Renal cortex interstitium (tissue), 15 donors: ENCODE data around the gene DDX3X. TPM values are rescaled to one million over a fixed set of nuclear protein-coding genes. Genes with fewer than 3 reads are reported as not detected.
"Not testable (repeated sequence)": the region's sequence is repeated elsewhere in the genome, so short reads cannot be mapped to it uniquely, and the experiment has no call there.

Experiments used
- DNase-seq, 11 donors: peaks; one replicate each; pipeline ENCODE4 v3.0.0-alpha.2; 2013; ENCODE audit warnings: low read depth in 9 of 11, low spot score in 4 of 11; ENCODE audit errors: extremely low read depth in 1 of 11
- long read RNA-seq, 16 experiments: transcript quantifications; one replicate each; lab custom pipeline, GENCODE V29; 2026
- polyA plus RNA-seq, 3 donors: library from polyadenylated mRNA; unstranded; fragments of 120-200 nt; gene quantifications; one replicate each; pipeline ENCODE4 v1.2.1, GENCODE V29; 2013; ENCODE audit not compliant: insufficient read length in 3 of 3

The DDX3X gene
- polyA plus RNA-seq = 100 to 1,000 TPM; 196 to 329 (median 240) TPM
- long read RNA-seq, donor 1, full-length matches to known transcripts = 17 of 23 reads
- long read RNA-seq, donor 1, partial matches to known transcripts = 6 of 23 reads
- long read RNA-seq, donor 1, other reads (novel, unspliced or antisense) = 0 of 23 reads
- long read RNA-seq, donor 2, full-length matches to known transcripts = 11 of 17 reads
- long read RNA-seq, donor 2, partial matches to known transcripts = 6 of 17 reads
- long read RNA-seq, donor 2, other reads (novel, unspliced or antisense) = 0 of 17 reads
- long read RNA-seq, donor 3, full-length matches to known transcripts = 17 of 23 reads
- long read RNA-seq, donor 3, partial matches to known transcripts = 6 of 23 reads
- long read RNA-seq, donor 3, other reads (novel, unspliced or antisense) = 0 of 23 reads
- long read RNA-seq, donor 4, full-length matches to known transcripts = 9 of 9 reads
- long read RNA-seq, donor 4, partial matches to known transcripts = 0 of 9 reads
- long read RNA-seq, donor 4, other reads (novel, unspliced or antisense) = 0 of 9 reads
- long read RNA-seq, donor 5, full-length matches to known transcripts = 33 of 327 reads
- long read RNA-seq, donor 5, partial matches to known transcripts = 294 of 327 reads
- long read RNA-seq, donor 5, other reads (novel, unspliced or antisense) = 0 of 327 reads
- long read RNA-seq, donor 6, full-length matches to known transcripts = 31 of 37 reads
- long read RNA-seq, donor 6, partial matches to known transcripts = 6 of 37 reads
- long read RNA-seq, donor 6, other reads (novel, unspliced or antisense) = 0 of 37 reads
- long read RNA-seq, donor 7, full-length matches to known transcripts = 15 of 15 reads
- long read RNA-seq, donor 7, partial matches to known transcripts = 0 of 15 reads
- long read RNA-seq, donor 7, other reads (novel, unspliced or antisense) = 0 of 15 reads
- long read RNA-seq, donor 8, full-length matches to known transcripts = 40 of 48 reads
- long read RNA-seq, donor 8, partial matches to known transcripts = 8 of 48 reads
- long read RNA-seq, donor 8, other reads (novel, unspliced or antisense) = 0 of 48 reads
- long read RNA-seq, donor 9, full-length matches to known transcripts = 18 of 18 reads
- long read RNA-seq, donor 9, partial matches to known transcripts = 0 of 18 reads
- long read RNA-seq, donor 9, other reads (novel, unspliced or antisense) = 0 of 18 reads
- long read RNA-seq, donor 10, full-length matches to known transcripts = 12 of 17 reads
- long read RNA-seq, donor 10, partial matches to known transcripts = 5 of 17 reads
- long read RNA-seq, donor 10, other reads (novel, unspliced or antisense) = 0 of 17 reads
- long read RNA-seq, donor 11, full-length matches to known transcripts = 13 of 13 reads
- long read RNA-seq, donor 11, partial matches to known transcripts = 0 of 13 reads
- long read RNA-seq, donor 11, other reads (novel, unspliced or antisense) = 0 of 13 reads
- long read RNA-seq, donor 12, full-length matches to known transcripts = 6 of 6 reads
- long read RNA-seq, donor 12, partial matches to known transcripts = 0 of 6 reads
- long read RNA-seq, donor 12, other reads (novel, unspliced or antisense) = 0 of 6 reads
- long read RNA-seq, donor 13, full-length matches to known transcripts = 34 of 49 reads
- long read RNA-seq, donor 13, partial matches to known transcripts = 15 of 49 reads
- long read RNA-seq, donor 13, other reads (novel, unspliced or antisense) = 0 of 49 reads
- long read RNA-seq, donor 14, full-length matches to known transcripts = 9 of 19 reads
- long read RNA-seq, donor 14, partial matches to known transcripts = 10 of 19 reads
- long read RNA-seq, donor 14, other reads (novel, unspliced or antisense) = 0 of 19 reads
- long read RNA-seq, donor 15, full-length matches to known transcripts = 4 of 4 reads
- long read RNA-seq, donor 15, partial matches to known transcripts = 0 of 4 reads
- long read RNA-seq, donor 15, other reads (novel, unspliced or antisense) = 0 of 4 reads
- long read RNA-seq, donor 16, full-length matches to known transcripts = 40 of 40 reads
- long read RNA-seq, donor 16, partial matches to known transcripts = 0 of 40 reads
- long read RNA-seq, donor 16, other reads (novel, unspliced or antisense) = 0 of 40 reads

- peak in 10 of 11 donors; percentile 65 to 92 (median 83) for DNase-seq
Measured at GRCh38 chrX:41333744-41334362, at the start of gene DDX3X. Gene DDX3X (plus strand): TSS chrX:41334162. CDS start chrX:41334253, 91 bp downstream.

GRCh38 chrX:41285928-41286327 lies 48.0 kb upstream of the DDX3X start:
- not testable (repeated sequence) for DNase-seq

- peak in 2 of 11 donors; percentile 24 to 32 for DNase-seq
Measured at GRCh38 chrX:41288641-41289040, 45.3 kb upstream of the DDX3X start.

- no peak for DNase-seq
Measured at GRCh38 chrX:41289095-41289494, 44.9 kb upstream of the DDX3X start.

- DNase-seq = no peak
Measured at GRCh38 chrX:41291309-41291708, 42.7 kb upstream of the DDX3X start.

GRCh38 chrX:41293269-41293668 lies 40.7 kb upstream of the DDX3X start:
- no peak for DNase-seq

GRCh38 chrX:41300758-41301437 lies 33.1 kb upstream of the DDX3X start:
- no peak for DNase-seq

- DNase-seq = no peak
Measured at GRCh38 chrX:41301438-41301824, 32.5 kb upstream of the DDX3X start.

GRCh38 chrX:41302370-41302769 lies 31.6 kb upstream of the DDX3X start:
- no peak for DNase-seq

- DNase-seq = no peak
Measured at GRCh38 chrX:41303013-41303412, 30.9 kb upstream of the DDX3X start.

- DNase-seq = no peak
Measured at GRCh38 chrX:41304178-41304577, 29.8 kb upstream of the DDX3X start.

GRCh38 chrX:41308884-41309647 lies 24.9 kb upstream of the DDX3X start:
- no peak for DNase-seq

GRCh38 chrX:41312786-41313185 lies 21.2 kb upstream of the DDX3X start:
- no peak for DNase-seq

- no peak for DNase-seq
Measured at GRCh38 chrX:41313419-41313818, 20.5 kb upstream of the DDX3X start.

GRCh38 chrX:41314204-41314603 lies 19.8 kb upstream of the DDX3X start:
- no peak for DNase-seq

GRCh38 chrX:41314881-41315280 lies 19.1 kb upstream of the DDX3X start:
- no peak for DNase-seq
